Dendritic cell treated with granulocyte-macrophage colony-stimulating factor and Interleukin-4, amounts not matched to agents 40 ng/mL and 50 ng/mL, for 4 days (primary cell): ENCODE data around the gene OTULINL.
A peak's percentile ranks its signal among the peaks of the same experiment; 100 is the strongest.

ENCODE experiments used
- H3K27ac Mint-ChIP-seq: one replicate; pipeline ENCODE4 v1.8.0; 2022; ENCODE audit warnings: mild to moderate bottlenecking, mixed read lengths
- H3K27me3 Mint-ChIP-seq: one replicate; pipeline ENCODE4 v1.8.0; 2022; ENCODE audit warnings: mild to moderate bottlenecking, mixed read lengths
- H3K36me3 Mint-ChIP-seq: one replicate; pipeline ENCODE4 v1.8.0; 2022; ENCODE audit warnings: low read depth, mixed read lengths
- H3K4me1 Mint-ChIP-seq: one replicate; pipeline ENCODE4 v1.8.0; 2022; ENCODE audit warnings: low read depth, mixed read lengths
- H3K4me3 Mint-ChIP-seq: one replicate; pipeline ENCODE4 v1.8.0; 2022; ENCODE audit warnings: mild to moderate bottlenecking, moderate library complexity, mixed read lengths
- H3K9me3 Mint-ChIP-seq: one replicate; pipeline ENCODE4 v1.8.0; 2022; ENCODE audit warnings: mixed read lengths
- intact Hi-C: fragments of 100-400 bp; cut with micrococcal nuclease; formaldehyde crosslinking; loops from one replicate; pipeline ENCODE4 v1.15.0; 2022

The OTULINL gene

GRCh38 chr5:14568333-14568732, 13.3 kb upstream of the OTULINL start:
- Mint-ChIP-seq H3K27ac (no peak overlapping the region), H3K9me3 (peaks cover 25% of the 10 kb centered on the region), H3K27me3 (no peaks in the 10 kb centered on the region), H3K4me1 (peaks cover 33% of the 10 kb centered on the region), H3K36me3 (no peaks in the 10 kb centered on the region), H3K4me3 (no peak overlapping the region)
- intact Hi-C loops, result no loop called here

GRCh38 chr5:14569948-14570691, 11.5 kb upstream of the OTULINL start:
- Mint-ChIP-seq H3K4me1 (peaks cover 41% of the 10 kb centered on the region), H3K9me3 (peaks cover 22% of the 10 kb centered on the region), H3K27me3 (no peaks in the 10 kb centered on the region), H3K36me3 (no peaks in the 10 kb centered on the region), H3K4me3 (no peak overlapping the region), H3K27ac (no peak overlapping the region)
- intact Hi-C loops, result no loop called here

GRCh38 chr5:14571901-14572300, 9.7 kb upstream of the OTULINL start:
- intact Hi-C loops, result no loop called here
- peaks cover 9% of the 10 kb centered on the region for H3K9me3 Mint-ChIP-seq
- H3K27ac Mint-ChIP-seq, result no peak overlapping the region
- peaks cover 49% of the 10 kb centered on the region for H3K4me1 Mint-ChIP-seq
- no peaks in the 10 kb centered on the region for H3K36me3 Mint-ChIP-seq
- no peak overlapping the region for H3K4me3 Mint-ChIP-seq
- no peaks in the 10 kb centered on the region for H3K27me3 Mint-ChIP-seq

GRCh38 chr5:14572385-14572784, 9.2 kb upstream of the OTULINL start:
- peak overlapping the region; percentile 78 for H3K27ac Mint-ChIP-seq
- no peaks in the 10 kb centered on the region for H3K36me3 Mint-ChIP-seq
- peaks cover 4% of the 10 kb centered on the region for H3K9me3 Mint-ChIP-seq
- intact Hi-C loops, result no loop called here
- H3K4me1 Mint-ChIP-seq, result peaks cover 49% of the 10 kb centered on the region
- H3K4me3 Mint-ChIP-seq, result no peak overlapping the region
- H3K27me3 Mint-ChIP-seq, result no peaks in the 10 kb centered on the region

GRCh38 chr5:14572836-14573235, 8.8 kb upstream of the OTULINL start:
- no peaks in the 10 kb centered on the region for H3K9me3 Mint-ChIP-seq
- H3K27me3 Mint-ChIP-seq, result no peaks in the 10 kb centered on the region
- intact Hi-C loops, result no loop called here
- no peak overlapping the region for H3K4me3 Mint-ChIP-seq
- H3K36me3 Mint-ChIP-seq, result no peaks in the 10 kb centered on the region
- peaks cover 50% of the 10 kb centered on the region for H3K4me1 Mint-ChIP-seq
- peak overlapping the region; percentile 78 for H3K27ac Mint-ChIP-seq

- no peak overlapping the region for H3K4me3 Mint-ChIP-seq
- H3K9me3 Mint-ChIP-seq, result no peaks in the 10 kb centered on the region
- H3K36me3 Mint-ChIP-seq, result no peaks in the 10 kb centered on the region
- intact Hi-C loops, result no loop called here
- no peaks in the 10 kb centered on the region for H3K27me3 Mint-ChIP-seq
- H3K27ac Mint-ChIP-seq, result peak overlapping the region; percentile 78
- peaks cover 57% of the 10 kb centered on the region for H3K4me1 Mint-ChIP-seq
These were observed 7.5 kb upstream of the OTULINL start for GRCh38 chr5:14574096-14574495.

- Mint-ChIP-seq H3K9me3 (no peaks in the 10 kb centered on the region), H3K4me3 (no peak overlapping the region), H3K4me1 (peaks cover 60% of the 10 kb centered on the region), H3K27me3 (no peaks in the 10 kb centered on the region), H3K27ac (peak overlapping the region; percentile 78), H3K36me3 (no peaks in the 10 kb centered on the region)
- intact Hi-C loops, result no loop called here
These were observed 6.6 kb upstream of the OTULINL start for GRCh38 chr5:14574891-14575508.

GRCh38 chr5:14576206-14576605, 5.4 kb upstream of the OTULINL start:
- Mint-ChIP-seq H3K9me3 (no peaks in the 10 kb centered on the region), H3K36me3 (no peaks in the 10 kb centered on the region), H3K4me1 (peaks cover 66% of the 10 kb centered on the region), H3K4me3 (no peak overlapping the region), H3K27me3 (no peaks in the 10 kb centered on the region), H3K27ac (no peak overlapping the region)
- intact Hi-C loops, result no loop called here

- H3K27me3 Mint-ChIP-seq, result no peaks in the 10 kb centered on the region
- H3K27ac Mint-ChIP-seq, result no peak overlapping the region
- H3K9me3 Mint-ChIP-seq, result no peaks in the 10 kb centered on the region
- H3K36me3 Mint-ChIP-seq, result no peaks in the 10 kb centered on the region
- no peak overlapping the region for H3K4me3 Mint-ChIP-seq
- intact Hi-C loops, result no loop called here
- peaks cover 66% of the 10 kb centered on the region for H3K4me1 Mint-ChIP-seq
These were observed 4.4 kb upstream of the OTULINL start for GRCh38 chr5:14577079-14577725.

- Mint-ChIP-seq H3K9me3 (no peaks in the 10 kb centered on the region), H3K27ac (no peak overlapping the region), H3K36me3 (peaks cover 5% of the 10 kb centered on the region), H3K4me3 (no peak overlapping the region), H3K4me1 (peaks cover 63% of the 10 kb centered on the region), H3K27me3 (no peaks in the 10 kb centered on the region)
- intact Hi-C loops, result no loop called here
These were observed 3.6 kb upstream of the OTULINL start for GRCh38 chr5:14577971-14578370.

GRCh38 chr5:14579246-14579645, 2.3 kb upstream of the OTULINL start:
- Mint-ChIP-seq H3K27ac (no peak overlapping the region), H3K27me3 (no peaks in the 10 kb centered on the region), H3K4me1 (peaks cover 64% of the 10 kb centered on the region), H3K36me3 (peaks cover 13% of the 10 kb centered on the region), H3K4me3 (no peak overlapping the region), H3K9me3 (no peaks in the 10 kb centered on the region)
- intact Hi-C loops, result no loop called here

- Mint-ChIP-seq H3K4me3 (no peak overlapping the region), H3K4me1 (peaks cover 65% of the 10 kb centered on the region), H3K36me3 (peaks cover 19% of the 10 kb centered on the region), H3K27ac (no peak overlapping the region), H3K27me3 (no peaks in the 10 kb centered on the region), H3K9me3 (no peaks in the 10 kb centered on the region)
- intact Hi-C loops, result loop anchor here (5.0 kb wide), 1 partner anchor 88 kb away; no protein-coding TSS in a partner anchor
These were observed 1.7 kb upstream of the OTULINL start for GRCh38 chr5:14579731-14580397.

GRCh38 chr5:14580398-14581034, 1.1 kb upstream of the OTULINL start:
- Mint-ChIP-seq H3K4me1 (peaks cover 65% of the 10 kb centered on the region), H3K27ac (peak overlapping the region; percentile 85), H3K27me3 (no peaks in the 10 kb centered on the region), H3K9me3 (no peaks in the 10 kb centered on the region), H3K4me3 (peak overlapping the region; percentile 81), H3K36me3 (peaks cover 21% of the 10 kb centered on the region)
- intact Hi-C loops, result loop anchor here (5.0 kb wide), 1 partner anchor 88 kb away; no protein-coding TSS in a partner anchor
